Uterus (tissue), 2 donors: ENCODE results near the gene KLHDC3.

Experiments
- POLR2A ChIP-seq, 2 donors: fragments of 450-650 bp; IDR thresholded peaks; one replicate each; pipeline ENCODE4 v1.6.1; 2016; ENCODE audit warnings: antibody characterized with exemption in 2 of 2, mild to moderate bottlenecking in 1 of 2, moderate library complexity in 1 of 2
- TF ChIP-seq, protein P1 (sequence below), 4 experiments: fragments of 200-600 bp in 2 of 4; fragments of 450-650 bp in 2 of 4; sonication (generic) in 2 of 4; IDR thresholded peaks; one replicate each; pipeline ENCODE4 v1.5.1; 2016 to 2019; ENCODE audit warnings: antibody characterized with exemption in 4 of 4, mild to moderate bottlenecking in 2 of 4, moderate library complexity in 1 of 4

DNA sequence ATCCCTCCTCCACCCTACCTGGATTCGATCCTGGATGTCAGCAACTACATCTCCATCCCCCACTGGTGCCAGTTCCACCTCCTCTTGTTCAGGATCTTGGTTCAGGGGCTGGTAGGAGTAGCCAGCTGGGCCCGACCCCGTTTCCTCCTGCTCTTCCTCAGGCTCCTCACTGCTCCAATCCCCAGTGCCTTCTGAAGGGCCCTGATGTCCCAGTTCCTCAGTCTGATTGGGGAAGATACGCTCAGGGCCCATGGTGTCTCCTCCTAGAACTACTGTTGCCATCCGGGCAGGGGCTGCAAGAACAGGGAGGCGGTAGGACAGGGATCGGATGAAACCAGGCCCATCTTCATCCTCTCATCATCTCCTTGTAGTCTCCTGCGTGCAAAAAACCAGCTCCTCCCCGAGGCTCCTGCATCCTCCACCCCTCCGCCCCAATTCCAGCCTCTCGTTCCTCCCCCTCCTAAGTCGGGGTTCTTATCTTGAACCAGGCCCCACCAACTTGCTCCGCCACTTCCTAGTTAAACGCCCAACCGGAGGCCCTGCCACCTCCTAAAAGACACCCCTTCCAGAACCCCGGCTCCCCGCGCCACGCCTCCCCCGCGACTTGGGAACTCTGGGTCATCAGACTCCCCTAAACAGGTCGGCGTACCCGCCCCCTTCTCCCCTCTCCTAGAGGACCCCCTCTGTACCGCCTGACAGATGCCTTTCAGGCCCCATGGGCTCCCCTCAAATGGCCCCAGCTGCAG, 779 bp upstream of the KLHDC3 start:
- TF ChIP-seq, protein P1, sequence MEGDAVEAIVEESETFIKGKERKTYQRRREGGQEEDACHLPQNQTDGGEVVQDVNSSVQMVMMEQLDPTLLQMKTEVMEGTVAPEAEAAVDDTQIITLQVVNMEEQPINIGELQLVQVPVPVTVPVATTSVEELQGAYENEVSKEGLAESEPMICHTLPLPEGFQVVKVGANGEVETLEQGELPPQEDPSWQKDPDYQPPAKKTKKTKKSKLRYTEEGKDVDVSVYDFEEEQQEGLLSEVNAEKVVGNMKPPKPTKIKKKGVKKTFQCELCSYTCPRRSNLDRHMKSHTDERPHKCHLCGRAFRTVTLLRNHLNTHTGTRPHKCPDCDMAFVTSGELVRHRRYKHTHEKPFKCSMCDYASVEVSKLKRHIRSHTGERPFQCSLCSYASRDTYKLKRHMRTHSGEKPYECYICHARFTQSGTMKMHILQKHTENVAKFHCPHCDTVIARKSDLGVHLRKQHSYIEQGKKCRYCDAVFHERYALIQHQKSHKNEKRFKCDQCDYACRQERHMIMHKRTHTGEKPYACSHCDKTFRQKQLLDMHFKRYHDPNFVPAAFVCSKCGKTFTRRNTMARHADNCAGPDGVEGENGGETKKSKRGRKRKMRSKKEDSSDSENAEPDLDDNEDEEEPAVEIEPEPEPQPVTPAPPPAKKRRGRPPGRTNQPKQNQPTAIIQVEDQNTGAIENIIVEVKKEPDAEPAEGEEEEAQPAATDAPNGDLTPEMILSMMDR (IDR thresholded peaks at IDR 0.05), result no peak
- TF ChIP-seq POLR2A (IDR thresholded peaks at IDR 0.05), result no peak
